ENCODE measurements around the gene IP6K2. TPM values are rescaled to one million over a fixed set of nuclear protein-coding genes. Genes with fewer than 3 reads are reported as not detected.

The IP6K2 gene
- total and polyA plus RNA-seq, 2 of the 8 experiments (the other 6 are each of a cell fraction or from before 2014, with no cell fraction given) = 95.8 to 144 TPM

- Histone ChIP-seq H3K27me3 (replicated peaks in 1 of 4; ENCODE audit: control insufficient read depth in 3 of 4, extremely low read depth in 1 of 4, insufficient read depth in 3 of 4, low read length in 3 of 4) (peaks cover 0 to 5% (median 4%) of the 10 kb centered on the region in 4 experiments; a peak in 3 of 7 replicates), H3K4me1 (replicated peaks in 1 of 4; ENCODE audit: control insufficient read depth in 3 of 4, insufficient read depth in 4 of 4, low read length in 3 of 4) (peaks cover 0 to 18% (median 16%) of the 10 kb centered on the region in 4 experiments; a peak in 6 of 7 replicates), H2BK12ac (ENCODE audit: low read depth, low read length) (peak overlapping the region; percentile 80), H3K14ac (ENCODE audit: insufficient read length) (no peak overlapping the region), H3K23me2 (ENCODE audit: low read depth, low read length) (peaks cover 11% of the 10 kb centered on the region; the same call in 1 of the 2 replicates), H3K36me3 (ENCODE audit: control insufficient read depth in 2 of 4, insufficient read depth in 4 of 4, low read length in 3 of 4) (peaks cover 0 to 13% (median 8%) of the 10 kb centered on the region in 4 experiments; a peak in 5 of 8 replicates), H3K27ac (ENCODE audit: low read depth, low read length) (no peak overlapping the region), H3K9me3 (ENCODE audit: insufficient read depth in 2 of 2, low read depth in 1 of 2, low read length in 1 of 2) (no peaks in the 10 kb centered on the region), H3K56ac (replicated peaks; ENCODE audit: insufficient read length, low read depth, low read length) (no peak overlapping the region), H4K20me1 (replicated peaks in 1 of 2; ENCODE audit: control insufficient read depth in 1 of 2, insufficient read depth in 2 of 2, low read length in 2 of 2) (peaks cover 7 to 40% of the 10 kb centered on the region in 2 experiments), H3K79me1 (ENCODE audit: low read depth, low read length) (peaks cover 2% of the 10 kb centered on the region; the same call in 1 of the 2 replicates), H2AFZ (ENCODE audit: low read length) (peak overlapping the region; percentile 70; the same call in 1 of the 2 replicates), H2BK120ac (replicated peaks; ENCODE audit: low read depth, low read length) (no peak overlapping the region), H3K23ac (ENCODE audit: insufficient read length) (no peak overlapping the region), H4K91ac (replicated peaks; ENCODE audit: insufficient read length, low read length) (peak overlapping the region; percentile 94), H2BK20ac (ENCODE audit: low read length) (no peak overlapping the region), H3K79me2 (ENCODE audit: control insufficient read depth in 1 of 2, insufficient read depth in 2 of 2, low read length in 2 of 2) (no peaks in the 10 kb centered on the region), H3K18ac (ENCODE audit: extremely low read depth, low read length) (peak overlapping the region; percentile 95), H3K4ac (replicated peaks; ENCODE audit: insufficient read length, low read depth, low read length) (peak overlapping the region; percentile 90), H2AK5ac (ENCODE audit: low read depth, low read length) (0 out of 2 replicates have a peak overlapping the region, but pooled peaks have one; percentile 54), H4K5ac (ENCODE audit: insufficient read length, low read depth, low read length) (peak overlapping the region; percentile 87), H3K4me2 (ENCODE audit: insufficient read depth in 1 of 2, low read depth in 2 of 2, low read length in 2 of 2) (peak overlapping the region; percentile 74 to 81), H2BK5ac (ENCODE audit: low read depth, low read length) (peak overlapping the region; percentile 83), H3K4me3 (ENCODE audit: extremely low read depth in 1 of 4, insufficient read depth in 2 of 4, low read depth in 3 of 4, low read length in 4 of 4) (peak overlapping the region in 2 of 4 experiments; percentile 6 to 61; a peak in 4 of 8 replicates), H3K9ac (replicated peaks in 1 of 4; ENCODE audit: extremely low read depth in 1 of 4, low read depth in 3 of 4, low read length in 3 of 4) (peak overlapping the region in 2 of 4 experiments; percentile 54 to 56; a peak in 4 of 7 replicates), H2BK15ac (ENCODE audit: low read length) (peak overlapping the region; percentile 99; the same call in 1 of the 2 replicates), H4K8ac (ENCODE audit: extremely low read depth, insufficient read depth, low read length) (peak overlapping the region; percentile 90; the same call in 1 of the 2 replicates)
- DNase-seq (ENCODE audit: low read depth in 1 of 2, low spot score in 2 of 2) (no peak), FAIRE-seq (no peak)
- ChIA-PET CTCF (ENCODE audit: partially characterized antibody) (interaction anchor here (0.6 to 2.2 kb wide), 10 partner anchors 12 to 108 kb away, joined by 3 to 11 read pairs (median 4); partner anchors contain the start of gene SLC26A6), POLR2A (ENCODE audit: partially characterized antibody) (interaction anchor here (1.0 to 10.5 kb wide), 6 partner anchors 11 to 364 kb away, joined by 3 to 111 read pairs (median 4); partner anchors contain the start of genes IP6K2, NCKIPSD, SLC26A6 and UQCRC1)
- TF ChIP-seq RBBP5 (IDR thresholded peaks at IDR 0.05; ENCODE audit: borderline replicate concordance, low read depth, low read length) = no peak
- no peak for TF ChIP-seq CBX8 (IDR thresholded peaks at IDR 0.05; ENCODE audit: borderline replicate concordance, low read depth, low read length)
- TF ChIP-seq RFX5 (IDR thresholded peaks at IDR 0.05; ENCODE audit: borderline replicate concordance, low read depth, low read length) = no peak
- peak; percentile 10 for TF ChIP-seq ASH2L (IDR thresholded peaks at IDR 0.05; ENCODE audit: low read length)
- TF ChIP-seq RNF2 (IDR thresholded peaks at IDR 0.05; ENCODE audit: borderline replicate concordance, low read depth, low read length, missing control alignments, poor library complexity, severe bottlenecking) = peak; percentile 16
- WGBS, 2 experiments (ENCODE audit: extremely low coverage in 1 of 2, insufficient coverage in 1 of 2, insufficient read length in 1 of 2, insufficient replicate concordance in 2 of 2, low coverage in 1 of 2, low lambda C conversion rate in 2 of 2, missing lambda C conversion rate in 1 of 2) = 88% methylated on average over 40 of the region's 45 CpGs; no CpG with 5 or more reads in 1 of the 2 experiments
These were observed 60.2 kb downstream of the IP6K2 start for GRCh38 chr3:48656841-48657281.
